HepG2 (cell line): ENCODE data around the gene RNPS1. TPM values are rescaled to one million over a fixed set of nuclear protein-coding genes. Genes with fewer than 3 reads are reported as not detected.

Experiments used
- ATAC-seq: fragments of 200-7000 bp; cut with Tn5 transposase; 3 replicates; pipeline ENCODE4 v1.9.1; 2020; ENCODE audit warnings: mild to moderate bottlenecking, moderate library complexity
- BruUV-seq: library from RNA; stranded (reverse); fragments of 400-500 nt; replicated peaks from 2 replicates; lab custom pipeline; 2021; lab: Mats Ljungman, UMichigan
- CTCF ChIA-PET: fragments of 300-600 bp; formaldehyde crosslinking; extraction: SDS; loops from one replicate; lab custom pipeline; 2021; ENCODE audit warnings: low total read pairs, inconsistent platforms, low intra/inter-chr PET ratio; lab: Yijun Ruan, JAX
- POLR2A ChIA-PET: fragments of 350-600 bp; sonication (Branson Sonifier 250); formaldehyde crosslinking; loops from one replicate; lab custom pipeline; 2020; ENCODE audit warnings: antibody characterized with exemption, inconsistent platforms; lab: Yijun Ruan, JAX
- DNase-seq: peaks from one replicate; pipeline ENCODE4 v3.0.0-alpha.2; 2015; ENCODE audit warnings: low spot score
- FAIRE-seq: peaks from 3 replicates; lab custom pipeline; 2011; peaks lifted over from hg19 to GRCh38; lab: Jason Lieb, UNC
- H2AFZ ChIP-seq: one replicate; pipeline ENCODE4 v1.6.1; 2011; ENCODE audit warnings: low read length, inconsistent platforms
- H3K27ac ChIP-seq: fragments of 300-600 bp; 3 replicates; pipeline ENCODE4 v1.8.0; 2011; ENCODE audit warnings: mixed run types, mild to moderate bottlenecking, mixed read lengths, low read length, inconsistent platforms; ENCODE audit not compliant: insufficient read depth; ENCODE audit errors: extremely low read length
- H3K27me3 ChIP-seq, 2 experiments: fragments of 200-600 bp in 1 of 2; 2 replicates in 1 of 2; 3 replicates in 1 of 2; pipeline versions ENCODE4 v1.6.0 to v1.8.0; 2011; ENCODE audit warnings: low read length in 2 of 2, mild to moderate bottlenecking in 2 of 2, moderate library complexity in 2 of 2, inconsistent platforms in 1 of 2; ENCODE audit not compliant: insufficient read depth in 2 of 2, control insufficient read depth in 1 of 2
- H3K36me3 ChIP-seq, 2 experiments: fragments of 200-600 bp in 1 of 2; replicated peaks in 1 of 2; 2 replicates in 1 of 2; 3 replicates in 1 of 2; pipeline versions ENCODE4 v1.5.1 to v1.8.0; 2011; ENCODE audit warnings: low read length in 2 of 2, inconsistent platforms in 1 of 2; ENCODE audit not compliant: insufficient read depth in 2 of 2, control insufficient read depth in 1 of 2
- H3K4me1 ChIP-seq: 2 replicates; pipeline ENCODE4 v1.5.1; 2012; ENCODE audit warnings: low read length, inconsistent platforms; ENCODE audit not compliant: insufficient read depth
- H3K4me2 ChIP-seq: 2 replicates; pipeline ENCODE4 v1.6.0; 2011; ENCODE audit warnings: low read depth, low read length, inconsistent platforms
- H3K4me3 ChIP-seq, 3 experiments: fragments of 200-600 bp in 1 of 3; sonication (generic), shearing (Covaris generic) in 1 of 3; replicated peaks in 1 of 3; 2 replicates each; pipeline ENCODE4 v1.5.1; 2011 to 2016; ENCODE audit warnings: low read length in 3 of 3, inconsistent platforms in 2 of 3, low read depth in 2 of 3, mild to moderate bottlenecking in 2 of 3, control low read depth in 1 of 3, mixed read lengths in 1 of 3; ENCODE audit not compliant: insufficient read depth in 1 of 3
- H3K79me2 ChIP-seq: one replicate; pipeline ENCODE4 v1.6.1; 2011; ENCODE audit warnings: low read length, inconsistent platforms; ENCODE audit not compliant: insufficient read depth
- H3K9ac ChIP-seq: 2 replicates; pipeline ENCODE4 v1.6.0; 2011; ENCODE audit warnings: mild to moderate bottlenecking, low read depth, low read length, inconsistent platforms; ENCODE audit not compliant: insufficient read depth
- H3K9me3 ChIP-seq: 2 replicates; pipeline ENCODE4 v1.5.1; 2012; ENCODE audit warnings: mild to moderate bottlenecking, low read length
- H4K20me1 ChIP-seq: 2 replicates; pipeline ENCODE4 v1.6.0; 2011; ENCODE audit warnings: inconsistent platforms, mild to moderate bottlenecking, low read length, moderate library complexity; ENCODE audit not compliant: insufficient read depth
- KDM2A ChIP-seq: sonication (generic); formaldehyde crosslinking; IDR thresholded peaks from 2 replicates; pipeline ENCODE4 v1.4.0; 2020; ENCODE audit warnings: low read depth, missing genetic modification reagents, borderline replicate concordance
- KLF16 ChIP-seq, 2 experiments: sonication (generic) in 1 of 2; formaldehyde crosslinking in 1 of 2; IDR thresholded peaks; 2 replicates each; pipeline versions ENCODE4 v1.6.1 to v1.8.0; 2016 to 2023; ENCODE audit warnings: missing genetic modification reagents in 2 of 2, missing compliant biosample characterization in 1 of 2
- ZNF512 ChIP-seq: sonication (generic); formaldehyde crosslinking; IDR thresholded peaks from 2 replicates; pipeline ENCODE4 v1.4.0; 2020; ENCODE audit warnings: mild to moderate bottlenecking, missing genetic modification reagents
- ZNF710 ChIP-seq: sonication (generic); formaldehyde crosslinking; IDR thresholded peaks from 2 replicates; pipeline ENCODE4 v1.5.0; 2020; ENCODE audit warnings: mild to moderate bottlenecking, missing genetic modification reagents, borderline replicate concordance
- ZNF766 ChIP-seq: sonication (generic); formaldehyde crosslinking; IDR thresholded peaks from 2 replicates; pipeline ENCODE4 v1.5.0; 2020; ENCODE audit warnings: missing genetic modification reagents, borderline replicate concordance
- WGBS: methylation state at CpG from one replicate; pipeline ENCODE4 v1.1.6; 2017; ENCODE audit warnings: low lambda C conversion rate; 5-methylcytosine and 5-hydroxymethylcytosine counted together
- in situ Hi-C: cut with HindIII; loops from 2 replicates; pipeline ENCODE4 v1.10.0; 2017; ENCODE audit warnings: low pct_unique_long_range_greater_than_20kb; ENCODE audit not compliant: extremely low pct_ligation_motif_present
- intact Hi-C: fragments of 100-400 bp; cut with micrococcal nuclease; formaldehyde crosslinking; loops from one replicate; pipeline ENCODE4 v1.10.0; 2022; ENCODE audit not compliant: unreplicated experiment
- polyA plus RNA-seq, 8 experiments: library from polyadenylated mRNA; depleted of rRNA in 3 of 8; stranded (reverse) in 7 of 8; unstranded in 1 of 8; fragments of >200 nt; fragmentation: Illumina TruSeq in 4 of 8; extraction: Trizol in 4 of 8; gene quantifications; 2 replicates each; pipeline versions ENCODE4 v1.2.1 to v1.2.3, GENCODE V29; 2011 to 2016; ENCODE audit warnings: low read depth in 4 of 8, missing spikeins in 1 of 8, mixed read lengths in 1 of 8; ENCODE audit not compliant: insufficient read depth in 1 of 8
- total RNA-seq, 5 experiments: library from RNA; depleted of rRNA; stranded (reverse); fragments of >200 nt; fragmentation: Illumina TruSeq; extraction: Trizol; gene quantifications; 2 replicates each; pipeline ENCODE4 v1.2.3, GENCODE V29; 2016; ENCODE audit warnings: low read depth in 1 of 5
- TF ChIP-seq, protein P1 (sequence below): sonication (generic); formaldehyde crosslinking; IDR thresholded peaks from 2 replicates; pipeline ENCODE4 v1.4.0; 2020; ENCODE audit warnings: missing genetic modification reagents
- TF ChIP-seq, protein P2 (sequence below): fragments of 450-650 bp; IDR thresholded peaks from 2 replicates; pipeline ENCODE4 v1.6.1; 2016
- TF ChIP-seq, protein P3 (sequence below): sonication (generic); formaldehyde crosslinking; IDR thresholded peaks from 2 replicates; pipeline ENCODE4 v1.5.0; 2020; ENCODE audit warnings: missing genetic modification reagents
- TF ChIP-seq, protein P4 (sequence below): sonication (generic); formaldehyde crosslinking; IDR thresholded peaks from 2 replicates; pipeline ENCODE4 v1.5.1; 2020; ENCODE audit warnings: missing genetic modification reagents, mild to moderate bottlenecking, borderline replicate concordance

The RNPS1 gene
- total and polyA plus RNA-seq, 2 of the 13 experiments (the other 11 are each of a cell fraction or from before 2014, with no cell fraction given), result 126 to 133 TPM

GRCh38 chr16:2280461-2280860, 12.5 kb upstream of the RNPS1 start:
- no CpG with 5 or more reads among the region's 8 CpGs for WGBS
- no peak for FAIRE-seq
- no peak overlapping the region for H3K27ac ChIP-seq
- no peak overlapping the region for H3K9ac ChIP-seq
- peaks cover 27% of the 10 kb centered on the region; the same call in 1 of the 2 replicates for H3K4me1 ChIP-seq
- no peak overlapping the region for H3K4me3 ChIP-seq
- ChIA-PET POLR2A (no interaction called here), CTCF (no interaction called here)
- DNase-seq, result no peak
- BruUV-seq, result no TSS peak
- in situ Hi-C loops (no loop called here), intact Hi-C loops (no loop called here)
- peaks cover 37 to 88% of the 10 kb centered on the region in 2 experiments for H3K27me3 ChIP-seq
- H4K20me1 ChIP-seq, result no peaks in the 10 kb centered on the region
- TF ChIP-seq KDM2A (CRISPR knock-in tag) (no peak), ZNF512 (no peak), KLF16 (CRISPR knock-in tag; IDR thresholded peaks at IDR 0.05) (no peak), ZNF766 (CRISPR knock-in tag) (no peak), ZNF710 (no peak)
- TF ChIP-seq, protein P1, sequence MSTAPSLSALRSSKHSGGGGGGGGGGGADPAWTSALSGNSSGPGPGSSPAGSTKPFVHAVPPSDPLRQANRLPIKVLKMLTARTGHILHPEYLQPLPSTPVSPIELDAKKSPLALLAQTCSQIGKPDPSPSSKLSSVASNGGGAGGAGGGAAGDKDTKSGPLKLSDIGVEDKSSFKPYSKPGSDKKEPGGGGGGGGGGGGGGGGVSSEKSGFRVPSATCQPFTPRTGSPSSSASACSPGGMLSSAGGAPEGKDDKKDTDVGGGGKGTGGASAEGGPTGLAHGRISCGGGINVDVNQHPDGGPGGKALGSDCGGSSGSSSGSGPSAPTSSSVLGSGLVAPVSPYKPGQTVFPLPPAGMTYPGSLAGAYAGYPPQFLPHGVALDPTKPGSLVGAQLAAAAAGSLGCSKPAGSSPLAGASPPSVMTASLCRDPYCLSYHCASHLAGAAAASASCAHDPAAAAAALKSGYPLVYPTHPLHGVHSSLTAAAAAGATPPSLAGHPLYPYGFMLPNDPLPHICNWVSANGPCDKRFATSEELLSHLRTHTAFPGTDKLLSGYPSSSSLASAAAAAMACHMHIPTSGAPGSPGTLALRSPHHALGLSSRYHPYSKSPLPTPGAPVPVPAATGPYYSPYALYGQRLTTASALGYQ (CRISPR knock-in tag), result no peak
- TF ChIP-seq, protein P2, sequence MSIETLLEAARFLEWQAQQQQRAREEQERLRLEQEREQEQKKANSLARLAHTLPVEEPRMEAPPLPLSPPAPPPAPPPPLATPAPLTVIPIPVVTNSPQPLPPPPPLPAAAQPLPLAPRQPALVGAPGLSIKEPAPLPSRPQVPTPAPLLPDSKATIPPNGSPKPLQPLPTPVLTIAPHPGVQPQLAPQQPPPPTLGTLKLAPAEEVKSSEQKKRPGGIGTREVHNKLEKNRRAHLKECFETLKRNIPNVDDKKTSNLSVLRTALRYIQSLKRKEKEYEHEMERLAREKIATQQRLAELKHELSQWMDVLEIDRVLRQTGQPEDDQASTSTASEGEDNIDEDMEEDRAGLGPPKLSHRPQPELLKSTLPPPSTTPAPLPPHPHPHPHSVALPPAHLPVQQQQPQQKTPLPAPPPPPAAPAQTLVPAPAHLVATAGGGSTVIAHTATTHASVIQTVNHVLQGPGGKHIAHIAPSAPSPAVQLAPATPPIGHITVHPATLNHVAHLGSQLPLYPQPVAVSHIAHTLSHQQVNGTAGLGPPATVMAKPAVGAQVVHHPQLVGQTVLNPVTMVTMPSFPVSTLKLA, result no peak
- TF ChIP-seq, protein P3, sequence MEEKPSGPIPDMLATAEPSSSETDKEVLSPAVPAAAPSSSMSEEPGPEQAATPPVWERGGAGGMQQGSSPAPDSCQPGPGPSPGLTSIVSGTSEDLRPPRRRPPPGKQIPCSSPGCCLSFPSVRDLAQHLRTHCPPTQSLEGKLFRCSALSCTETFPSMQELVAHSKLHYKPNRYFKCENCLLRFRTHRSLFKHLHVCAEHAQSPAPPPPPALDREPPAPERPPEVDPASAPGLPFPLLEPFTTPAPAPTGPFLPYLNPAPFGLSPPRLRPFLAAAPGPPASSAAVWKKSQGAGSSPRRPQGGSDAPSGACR, result no peak
- TF ChIP-seq, protein P4, sequence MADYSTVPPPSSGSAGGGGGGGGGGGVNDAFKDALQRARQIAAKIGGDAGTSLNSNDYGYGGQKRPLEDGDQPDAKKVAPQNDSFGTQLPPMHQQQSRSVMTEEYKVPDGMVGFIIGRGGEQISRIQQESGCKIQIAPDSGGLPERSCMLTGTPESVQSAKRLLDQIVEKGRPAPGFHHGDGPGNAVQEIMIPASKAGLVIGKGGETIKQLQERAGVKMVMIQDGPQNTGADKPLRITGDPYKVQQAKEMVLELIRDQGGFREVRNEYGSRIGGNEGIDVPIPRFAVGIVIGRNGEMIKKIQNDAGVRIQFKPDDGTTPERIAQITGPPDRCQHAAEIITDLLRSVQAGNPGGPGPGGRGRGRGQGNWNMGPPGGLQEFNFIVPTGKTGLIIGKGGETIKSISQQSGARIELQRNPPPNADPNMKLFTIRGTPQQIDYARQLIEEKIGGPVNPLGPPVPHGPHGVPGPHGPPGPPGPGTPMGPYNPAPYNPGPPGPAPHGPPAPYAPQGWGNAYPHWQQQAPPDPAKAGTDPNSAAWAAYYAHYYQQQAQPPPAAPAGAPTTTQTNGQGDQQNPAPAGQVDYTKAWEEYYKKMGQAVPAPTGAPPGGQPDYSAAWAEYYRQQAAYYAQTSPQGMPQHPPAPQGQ, result no peak
- no peaks in the 10 kb centered on the region for H3K79me2 ChIP-seq
- H3K9me3 ChIP-seq, result no peaks in the 10 kb centered on the region
- H3K36me3 ChIP-seq, result no peaks in the 10 kb centered on the region
- ATAC-seq, result no peak
- H3K4me2 ChIP-seq, result no peak overlapping the region
- H2AFZ ChIP-seq, result no peak overlapping the region
